Panc1 (cell line): ENCODE measurements around the gene TBC1D9B.

Source experiments
- TCF7L2 ChIP-seq: IDR thresholded peaks from 2 replicates; pipeline ENCODE4 v1.6.1; 2011; ENCODE audit warnings: mild to moderate bottlenecking, low read depth, low read length, inconsistent platforms
- TF ChIP-seq, protein P1 (sequence below): fragments of 450-650 bp; IDR thresholded peaks from 2 replicates; pipeline ENCODE4 v1.5.1; 2017; ENCODE audit warnings: mild to moderate bottlenecking
- TF ChIP-seq, protein P2 (sequence below), 2 experiments: IDR thresholded peaks; 2 replicates each; pipeline ENCODE4 v1.6.1; 2011 to 2012; ENCODE audit warnings: low read depth in 2 of 2, control low read depth in 1 of 2, low read length in 1 of 2, mild to moderate bottlenecking in 1 of 2, moderate library complexity in 1 of 2; ENCODE audit not compliant: insufficient read depth in 1 of 2

DNA sequence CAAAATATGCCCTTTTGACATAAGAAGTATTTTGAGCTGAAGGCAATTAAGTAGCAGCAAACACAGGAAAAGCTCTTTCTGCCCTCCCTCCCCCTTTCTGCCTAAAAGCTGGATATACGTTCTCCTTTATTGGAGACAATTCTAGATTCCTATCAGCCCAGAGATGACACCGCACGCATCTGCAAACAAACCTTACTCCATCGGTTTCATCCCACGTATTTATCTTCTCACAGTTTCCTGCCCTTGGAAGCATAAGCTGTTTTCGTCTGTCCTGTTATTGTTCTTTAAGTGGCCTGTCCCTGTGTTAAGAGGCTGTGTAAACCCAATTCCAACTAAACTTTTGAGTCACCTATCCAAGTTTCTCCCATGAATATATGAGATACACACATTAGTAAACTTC, 11.8 kb downstream of the TBC1D9B start:
- TF ChIP-seq, protein P1, sequence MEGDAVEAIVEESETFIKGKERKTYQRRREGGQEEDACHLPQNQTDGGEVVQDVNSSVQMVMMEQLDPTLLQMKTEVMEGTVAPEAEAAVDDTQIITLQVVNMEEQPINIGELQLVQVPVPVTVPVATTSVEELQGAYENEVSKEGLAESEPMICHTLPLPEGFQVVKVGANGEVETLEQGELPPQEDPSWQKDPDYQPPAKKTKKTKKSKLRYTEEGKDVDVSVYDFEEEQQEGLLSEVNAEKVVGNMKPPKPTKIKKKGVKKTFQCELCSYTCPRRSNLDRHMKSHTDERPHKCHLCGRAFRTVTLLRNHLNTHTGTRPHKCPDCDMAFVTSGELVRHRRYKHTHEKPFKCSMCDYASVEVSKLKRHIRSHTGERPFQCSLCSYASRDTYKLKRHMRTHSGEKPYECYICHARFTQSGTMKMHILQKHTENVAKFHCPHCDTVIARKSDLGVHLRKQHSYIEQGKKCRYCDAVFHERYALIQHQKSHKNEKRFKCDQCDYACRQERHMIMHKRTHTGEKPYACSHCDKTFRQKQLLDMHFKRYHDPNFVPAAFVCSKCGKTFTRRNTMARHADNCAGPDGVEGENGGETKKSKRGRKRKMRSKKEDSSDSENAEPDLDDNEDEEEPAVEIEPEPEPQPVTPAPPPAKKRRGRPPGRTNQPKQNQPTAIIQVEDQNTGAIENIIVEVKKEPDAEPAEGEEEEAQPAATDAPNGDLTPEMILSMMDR = no peak
- TF ChIP-seq TCF7L2 = no peak
- TF ChIP-seq, protein P2, sequence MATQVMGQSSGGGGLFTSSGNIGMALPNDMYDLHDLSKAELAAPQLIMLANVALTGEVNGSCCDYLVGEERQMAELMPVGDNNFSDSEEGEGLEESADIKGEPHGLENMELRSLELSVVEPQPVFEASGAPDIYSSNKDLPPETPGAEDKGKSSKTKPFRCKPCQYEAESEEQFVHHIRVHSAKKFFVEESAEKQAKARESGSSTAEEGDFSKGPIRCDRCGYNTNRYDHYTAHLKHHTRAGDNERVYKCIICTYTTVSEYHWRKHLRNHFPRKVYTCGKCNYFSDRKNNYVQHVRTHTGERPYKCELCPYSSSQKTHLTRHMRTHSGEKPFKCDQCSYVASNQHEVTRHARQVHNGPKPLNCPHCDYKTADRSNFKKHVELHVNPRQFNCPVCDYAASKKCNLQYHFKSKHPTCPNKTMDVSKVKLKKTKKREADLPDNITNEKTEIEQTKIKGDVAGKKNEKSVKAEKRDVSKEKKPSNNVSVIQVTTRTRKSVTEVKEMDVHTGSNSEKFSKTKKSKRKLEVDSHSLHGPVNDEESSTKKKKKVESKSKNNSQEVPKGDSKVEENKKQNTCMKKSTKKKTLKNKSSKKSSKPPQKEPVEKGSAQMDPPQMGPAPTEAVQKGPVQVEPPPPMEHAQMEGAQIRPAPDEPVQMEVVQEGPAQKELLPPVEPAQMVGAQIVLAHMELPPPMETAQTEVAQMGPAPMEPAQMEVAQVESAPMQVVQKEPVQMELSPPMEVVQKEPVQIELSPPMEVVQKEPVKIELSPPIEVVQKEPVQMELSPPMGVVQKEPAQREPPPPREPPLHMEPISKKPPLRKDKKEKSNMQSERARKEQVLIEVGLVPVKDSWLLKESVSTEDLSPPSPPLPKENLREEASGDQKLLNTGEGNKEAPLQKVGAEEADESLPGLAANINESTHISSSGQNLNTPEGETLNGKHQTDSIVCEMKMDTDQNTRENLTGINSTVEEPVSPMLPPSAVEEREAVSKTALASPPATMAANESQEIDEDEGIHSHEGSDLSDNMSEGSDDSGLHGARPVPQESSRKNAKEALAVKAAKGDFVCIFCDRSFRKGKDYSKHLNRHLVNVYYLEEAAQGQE (IDR thresholded peaks at IDR 0.05; ENCODE audit: insufficient read depth in 1 of 2, low read depth in 2 of 2, low read length in 1 of 2) = no peak
